Nephron progenitor cell (in vitro differentiated cells): ENCODE data around the gene CCL4.
A peak's percentile ranks its signal among the peaks of the same experiment; 100 is the strongest.

Source experiments
- DNase-seq: peaks from one replicate; pipeline ENCODE4 v3.0.0; 2021
- H3K27ac Mint-ChIP-seq: 2 replicates; pipeline ENCODE4 v1.8.0; 2021; ENCODE audit warnings: mild to moderate bottlenecking, moderate library complexity, mixed read lengths
- H3K27me3 Mint-ChIP-seq: 2 replicates; pipeline ENCODE4 v1.8.0; 2021; ENCODE audit warnings: mild to moderate bottlenecking, low read depth, mixed read lengths; ENCODE audit not compliant: poor library complexity
- H3K36me3 Mint-ChIP-seq: 2 replicates; pipeline ENCODE4 v1.8.0; 2021; ENCODE audit warnings: low read depth, mixed read lengths
- H3K4me1 Mint-ChIP-seq: 2 replicates; pipeline ENCODE4 v1.8.0; 2021; ENCODE audit warnings: mixed read lengths
- H3K4me3 Mint-ChIP-seq: 2 replicates; pipeline ENCODE4 v1.8.0; 2021; ENCODE audit warnings: mild to moderate bottlenecking, moderate library complexity, mixed read lengths
- H3K9me3 Mint-ChIP-seq: 2 replicates; pipeline ENCODE4 v1.8.0; 2021; ENCODE audit warnings: mild to moderate bottlenecking, moderate library complexity, mixed read lengths
- CTCF ChIP-seq: fragments of 200-600 bp; sonication (generic); IDR thresholded peaks from 2 replicates; pipeline ENCODE4 v1.5.0; 2021; ENCODE audit warnings: antibody characterized with exemption

The CCL4 gene

GRCh38 chr17:36129616-36130015 is 26.0 kb downstream of the CCL4 start:
- peaks cover 22% of the 10 kb centered on the region for H3K27me3 Mint-ChIP-seq
- no peak overlapping the region for H3K4me3 Mint-ChIP-seq
- peaks cover 9% of the 10 kb centered on the region for H3K4me1 Mint-ChIP-seq
- no peak for TF ChIP-seq CTCF
- no peaks in the 10 kb centered on the region for H3K36me3 Mint-ChIP-seq
- no peak overlapping the region for H3K27ac Mint-ChIP-seq
- DNase-seq, result no peak
- H3K9me3 Mint-ChIP-seq, result peaks cover 18% of the 10 kb centered on the region

DNA sequence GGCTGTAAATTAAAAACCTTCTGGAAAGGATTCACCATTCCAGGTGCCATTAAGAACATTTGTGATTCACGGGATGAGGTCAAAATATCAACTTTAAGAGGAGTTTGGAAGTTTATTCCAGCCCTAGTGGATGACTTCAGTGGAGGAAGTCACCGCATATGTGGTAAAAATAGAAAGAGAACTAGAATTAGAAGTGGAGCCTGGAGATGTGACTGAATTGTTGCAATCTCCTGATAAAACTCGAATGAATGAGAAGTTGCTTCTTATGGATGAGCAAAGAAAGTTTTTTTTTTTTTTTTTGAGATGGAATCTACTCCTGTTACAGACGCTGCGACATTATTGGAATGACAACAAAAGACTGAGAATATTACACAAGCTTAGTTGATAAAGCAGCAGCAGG is 26.7 kb downstream of the CCL4 start:
- Mint-ChIP-seq H3K27ac (no peak overlapping the region), H3K4me3 (no peak overlapping the region), H3K4me1 (peaks cover 9% of the 10 kb centered on the region), H3K27me3 (peaks cover 21% of the 10 kb centered on the region), H3K9me3 (peaks cover 18% of the 10 kb centered on the region), H3K36me3 (no peaks in the 10 kb centered on the region)
- DNase-seq, result no peak
- TF ChIP-seq CTCF, result no peak

GRCh38 chr17:36131421-36131820 is 27.8 kb downstream of the CCL4 start:
- DNase-seq, result no peak
- H3K27ac Mint-ChIP-seq, result peak overlapping the region; percentile 32
- H3K4me1 Mint-ChIP-seq, result peaks cover 9% of the 10 kb centered on the region
- H3K36me3 Mint-ChIP-seq, result no peaks in the 10 kb centered on the region
- H3K27me3 Mint-ChIP-seq, result peaks cover 15% of the 10 kb centered on the region
- peaks cover 7% of the 10 kb centered on the region for H3K9me3 Mint-ChIP-seq
- TF ChIP-seq CTCF, result no peak
- H3K4me3 Mint-ChIP-seq, result no peak overlapping the region

- Mint-ChIP-seq H3K4me1 (peaks cover 9% of the 10 kb centered on the region), H3K36me3 (no peaks in the 10 kb centered on the region), H3K27ac (no peak overlapping the region), H3K27me3 (peaks cover 15% of the 10 kb centered on the region), H3K9me3 (peaks cover 2% of the 10 kb centered on the region), H3K4me3 (no peak overlapping the region)
- no peak for DNase-seq
- no peak for TF ChIP-seq CTCF
These were observed 28.3 kb downstream of the CCL4 start for GRCh38 chr17:36131931-36132330.

DNA sequence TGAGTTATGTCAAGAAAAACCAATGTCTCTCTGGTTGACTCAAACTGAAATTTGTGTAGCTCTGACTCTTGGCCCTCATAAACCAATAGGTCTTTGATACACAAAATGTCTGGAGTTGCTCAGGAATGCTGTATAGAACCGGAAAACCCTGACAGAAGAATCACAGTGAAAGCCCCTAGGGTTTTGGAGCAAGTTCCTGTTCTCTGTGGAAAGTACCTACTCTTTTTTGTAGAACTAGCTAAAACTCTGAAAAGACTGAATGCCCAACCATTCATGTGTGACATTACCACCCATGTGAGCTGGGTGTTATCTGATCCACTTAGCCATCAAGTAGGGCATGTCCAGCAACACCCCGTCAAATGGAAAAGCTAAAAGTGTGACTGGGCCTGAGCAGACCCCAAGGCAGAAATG is 28.8 kb downstream of the CCL4 start:
- no peak for TF ChIP-seq CTCF
- H3K4me1 Mint-ChIP-seq, result peaks cover 9% of the 10 kb centered on the region
- no peak for DNase-seq
- no peaks in the 10 kb centered on the region for H3K36me3 Mint-ChIP-seq
- peaks cover 15% of the 10 kb centered on the region for H3K27me3 Mint-ChIP-seq
- H3K27ac Mint-ChIP-seq, result no peak overlapping the region
- no peak overlapping the region for H3K4me3 Mint-ChIP-seq
- H3K9me3 Mint-ChIP-seq, result no peaks in the 10 kb centered on the region

DNA sequence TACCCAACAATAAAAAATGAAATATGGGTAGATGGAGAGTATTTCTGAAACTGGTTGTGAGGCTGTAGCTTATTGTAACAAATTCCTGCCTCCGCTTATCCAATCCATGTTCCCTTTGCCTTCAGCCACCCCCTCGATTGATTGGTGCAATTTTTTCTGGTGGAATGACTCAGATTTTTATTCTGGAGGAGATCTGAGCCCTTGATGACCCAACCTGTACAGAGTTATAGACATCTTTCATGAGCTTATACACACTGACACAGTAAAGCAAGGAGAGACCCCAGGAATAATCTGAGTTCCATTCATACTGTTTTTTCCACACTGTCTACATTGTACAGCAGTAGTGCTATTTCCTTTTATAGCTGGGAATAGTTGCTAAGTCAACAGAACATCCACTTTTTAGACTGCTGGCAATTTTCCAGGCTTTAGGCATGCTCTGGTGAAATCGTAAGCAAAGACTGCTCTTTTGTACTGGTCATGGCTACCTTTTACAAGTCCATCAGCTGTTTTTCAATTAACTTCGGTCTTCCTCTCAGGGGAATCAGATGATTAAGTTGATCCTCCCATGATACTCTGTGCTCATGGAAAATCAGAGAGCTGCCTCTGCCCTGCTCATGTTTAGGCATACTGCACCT is 30.1 kb downstream of the CCL4 start:
- Mint-ChIP-seq H3K27me3 (peaks cover 15% of the 10 kb centered on the region), H3K9me3 (peaks cover 6% of the 10 kb centered on the region), H3K4me3 (no peak overlapping the region), H3K4me1 (peaks cover 9% of the 10 kb centered on the region), H3K27ac (no peak overlapping the region), H3K36me3 (no peaks in the 10 kb centered on the region)
- TF ChIP-seq CTCF, result no peak
- no peak for DNase-seq
